Fibroblast of lung (primary cell): Measurements from ENCODE around the gene PKIG.

Experiments
- EZH2 ChIP-seq: IDR thresholded peaks from 2 replicates; pipeline ENCODE4 v1.5.1; 2012; ENCODE audit warnings: low read length, control low read depth, mild to moderate bottlenecking; ENCODE audit errors: missing control alignments
- TF ChIP-seq, protein P1 (sequence below), 2 donors: IDR thresholded peaks in 1 of 2; conservative IDR thresholded peaks in 1 of 2; 1 replicate in 1 of 2; 2 replicates in 1 of 2; pipeline ENCODE4 v1.5.1; 2011 to 2012; ENCODE audit warnings: low read length in 2 of 2, control low read depth in 1 of 2, inconsistent platforms in 1 of 2, low read depth in 1 of 2, mild to moderate bottlenecking in 1 of 2

DNA sequence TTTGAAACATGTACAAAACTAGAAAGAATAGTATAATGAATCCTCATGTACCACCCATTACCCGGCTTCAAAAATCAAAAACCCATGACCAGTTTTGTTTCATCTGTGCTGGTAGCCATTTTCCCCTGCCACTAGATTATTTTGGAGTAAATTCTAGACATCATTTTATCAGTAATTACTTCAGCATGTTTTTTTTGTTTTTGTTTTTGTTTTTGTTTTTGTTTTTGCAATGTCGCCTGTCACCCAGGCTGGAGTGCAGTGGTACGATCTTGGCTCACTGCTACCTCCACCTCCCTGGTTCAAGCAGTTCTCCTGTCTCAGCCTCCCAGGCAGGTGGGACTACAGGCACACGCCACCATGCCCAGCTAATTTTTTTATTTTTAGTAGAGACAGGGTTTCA lies 8.0 kb upstream of the PKIG start:
- TF ChIP-seq, protein P1, sequence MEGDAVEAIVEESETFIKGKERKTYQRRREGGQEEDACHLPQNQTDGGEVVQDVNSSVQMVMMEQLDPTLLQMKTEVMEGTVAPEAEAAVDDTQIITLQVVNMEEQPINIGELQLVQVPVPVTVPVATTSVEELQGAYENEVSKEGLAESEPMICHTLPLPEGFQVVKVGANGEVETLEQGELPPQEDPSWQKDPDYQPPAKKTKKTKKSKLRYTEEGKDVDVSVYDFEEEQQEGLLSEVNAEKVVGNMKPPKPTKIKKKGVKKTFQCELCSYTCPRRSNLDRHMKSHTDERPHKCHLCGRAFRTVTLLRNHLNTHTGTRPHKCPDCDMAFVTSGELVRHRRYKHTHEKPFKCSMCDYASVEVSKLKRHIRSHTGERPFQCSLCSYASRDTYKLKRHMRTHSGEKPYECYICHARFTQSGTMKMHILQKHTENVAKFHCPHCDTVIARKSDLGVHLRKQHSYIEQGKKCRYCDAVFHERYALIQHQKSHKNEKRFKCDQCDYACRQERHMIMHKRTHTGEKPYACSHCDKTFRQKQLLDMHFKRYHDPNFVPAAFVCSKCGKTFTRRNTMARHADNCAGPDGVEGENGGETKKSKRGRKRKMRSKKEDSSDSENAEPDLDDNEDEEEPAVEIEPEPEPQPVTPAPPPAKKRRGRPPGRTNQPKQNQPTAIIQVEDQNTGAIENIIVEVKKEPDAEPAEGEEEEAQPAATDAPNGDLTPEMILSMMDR (conservative IDR thresholded peaks at IDR 0.05 in 1 of 2, IDR thresholded peaks at IDR 0.05 in 1 of 2; ENCODE audit: low read depth in 1 of 2, low read length in 2 of 2): no peak
- TF ChIP-seq EZH2: no peak
